ENCODE data around the gene LRRC27.
"Not testable (repeated sequence)": the region's sequence is repeated elsewhere in the genome, so short reads cannot be mapped to it uniquely, and the experiment has no call there.

The LRRC27 gene

DNA sequence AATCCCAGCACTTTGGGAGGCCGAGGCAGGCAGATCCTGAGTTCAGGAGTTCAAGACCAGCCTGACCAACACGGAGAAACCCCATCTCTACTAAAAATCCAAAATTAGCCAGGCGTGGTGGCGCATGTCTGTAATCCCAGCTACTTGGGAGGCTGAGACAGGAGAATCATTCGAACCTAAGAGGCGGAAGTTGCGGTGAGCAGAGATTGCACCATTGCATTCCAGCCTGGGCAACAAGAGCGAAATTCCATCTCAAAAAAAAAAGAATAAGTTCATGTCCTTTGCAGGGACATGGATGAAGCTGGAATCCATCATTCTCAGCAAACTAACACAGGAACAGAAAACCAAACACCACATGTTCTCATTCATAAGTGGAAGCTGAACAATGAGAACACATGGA, 17.1 kb upstream of the LRRC27 start:
- DNase-seq (ENCODE audit: low read depth, low spot score), result not testable (repeated sequence)

DNA sequence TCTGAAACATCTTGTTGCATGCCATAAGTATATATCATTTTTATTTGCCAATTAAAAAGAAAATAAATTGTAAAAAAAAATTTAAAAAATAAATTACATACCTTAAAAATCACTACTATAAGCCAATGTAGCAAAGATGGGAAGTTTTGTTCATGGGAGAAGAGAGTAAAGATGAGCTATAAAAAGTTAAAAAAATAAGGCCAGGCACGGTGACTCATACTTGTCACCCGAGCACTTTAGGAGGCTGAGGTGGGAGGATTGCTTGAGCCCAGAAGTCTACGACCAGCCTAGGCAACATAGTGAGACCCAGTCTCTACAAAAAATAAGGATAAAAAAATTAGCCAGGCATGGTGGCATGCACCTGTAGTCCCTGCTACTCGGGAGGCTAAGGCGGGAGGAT, 15.9 kb upstream of the LRRC27 start:
- no peak for DNase-seq (ENCODE audit: low read depth, low spot score)

- DNase-seq (ENCODE audit: low read depth, low spot score), result not testable (repeated sequence)
These were observed 14.5 kb upstream of the LRRC27 start for GRCh38 chr10:132317477-132317876.

DNA sequence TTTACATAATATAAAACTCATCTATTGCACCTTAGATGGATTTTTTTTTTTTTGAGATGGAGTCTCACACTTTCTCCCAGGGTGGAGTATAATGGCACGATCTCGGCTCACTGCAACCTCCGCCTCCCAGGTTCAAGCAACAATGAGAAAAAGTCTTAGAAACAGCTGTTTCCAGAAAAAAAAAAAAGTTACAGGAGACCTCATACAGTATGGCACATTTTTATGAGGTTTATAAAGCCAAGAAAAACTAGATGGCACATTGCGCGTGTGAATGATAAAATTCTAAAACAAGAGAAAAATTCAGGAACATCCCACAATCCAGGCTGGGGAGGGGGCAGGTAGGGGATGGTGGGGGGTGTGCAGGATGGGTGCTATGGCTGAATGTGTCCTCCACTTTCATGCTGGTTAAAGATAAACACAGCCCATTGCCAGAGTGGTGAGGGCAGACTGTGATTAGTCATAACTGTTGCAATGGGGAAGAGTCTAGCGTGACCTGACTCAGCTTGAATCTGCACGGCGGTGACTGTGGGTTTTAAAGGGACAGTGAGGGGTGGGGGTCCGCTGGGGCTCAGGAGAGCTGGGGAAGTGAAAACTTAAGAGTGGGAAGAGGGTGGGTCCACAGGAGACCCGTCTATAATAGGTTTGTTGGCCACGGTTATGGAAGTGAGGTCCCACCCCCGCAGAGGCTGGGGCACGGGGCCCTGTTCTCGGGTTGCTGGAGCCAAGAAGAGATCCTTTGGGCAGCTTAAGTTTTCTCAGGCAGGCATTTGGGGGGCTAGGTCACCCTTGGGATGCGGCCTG, 11.9 kb upstream of the LRRC27 start:
- peak; percentile 46 for DNase-seq (ENCODE audit: low read depth, low spot score)

- DNase-seq (ENCODE audit: low read depth, low spot score), result no peak
These were observed 11.1 kb upstream of the LRRC27 start for GRCh38 chr10:132320654-132321469.

GRCh38 chr10:132321726-132322125, 10.3 kb upstream of the LRRC27 start:
- DNase-seq (ENCODE audit: low read depth, low spot score), result no peak

DNA sequence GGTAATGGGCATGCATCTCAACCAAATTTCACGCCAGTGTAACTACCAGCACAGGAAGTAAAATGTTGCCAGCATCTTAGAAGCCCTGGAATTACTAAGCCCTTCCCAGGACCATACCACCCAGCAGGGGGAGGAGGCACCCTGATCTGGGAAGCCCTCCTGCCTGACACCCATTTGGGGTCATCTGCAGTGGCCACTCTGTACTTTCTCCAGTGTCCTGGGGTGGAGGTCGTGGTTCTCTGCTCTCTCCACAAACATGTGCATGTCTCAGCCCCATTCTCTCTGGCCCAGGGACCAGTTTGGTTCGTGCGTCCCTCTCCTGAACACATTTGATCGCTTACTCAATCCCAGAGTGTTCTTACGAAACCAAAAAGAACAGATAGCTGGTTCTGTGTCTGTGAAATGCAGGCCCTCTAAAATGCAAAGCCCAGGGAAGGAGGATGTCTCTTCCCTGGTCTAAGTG, 9.4 kb upstream of the LRRC27 start:
- DNase-seq (ENCODE audit: low read depth, low spot score), result no peak

- DNase-seq (ENCODE audit: low read depth, low spot score), result no peak
These were observed 7.8 kb upstream of the LRRC27 start for GRCh38 chr10:132324186-132324585.

- DNase-seq (ENCODE audit: low read depth, low spot score), result no peak
These were observed 5.6 kb upstream of the LRRC27 start for GRCh38 chr10:132326344-132326889.

- DNase-seq (ENCODE audit: low read depth, low spot score), result no peak
These were observed 5.1 kb upstream of the LRRC27 start for GRCh38 chr10:132326925-132327324.

- DNase-seq (ENCODE audit: low read depth, low spot score), result no peak
These were observed 3.9 kb upstream of the LRRC27 start for GRCh38 chr10:132328106-132328505.

GRCh38 chr10:132328738-132329137, 3.3 kb upstream of the LRRC27 start:
- no peak for DNase-seq (ENCODE audit: low read depth, low spot score)

DNA sequence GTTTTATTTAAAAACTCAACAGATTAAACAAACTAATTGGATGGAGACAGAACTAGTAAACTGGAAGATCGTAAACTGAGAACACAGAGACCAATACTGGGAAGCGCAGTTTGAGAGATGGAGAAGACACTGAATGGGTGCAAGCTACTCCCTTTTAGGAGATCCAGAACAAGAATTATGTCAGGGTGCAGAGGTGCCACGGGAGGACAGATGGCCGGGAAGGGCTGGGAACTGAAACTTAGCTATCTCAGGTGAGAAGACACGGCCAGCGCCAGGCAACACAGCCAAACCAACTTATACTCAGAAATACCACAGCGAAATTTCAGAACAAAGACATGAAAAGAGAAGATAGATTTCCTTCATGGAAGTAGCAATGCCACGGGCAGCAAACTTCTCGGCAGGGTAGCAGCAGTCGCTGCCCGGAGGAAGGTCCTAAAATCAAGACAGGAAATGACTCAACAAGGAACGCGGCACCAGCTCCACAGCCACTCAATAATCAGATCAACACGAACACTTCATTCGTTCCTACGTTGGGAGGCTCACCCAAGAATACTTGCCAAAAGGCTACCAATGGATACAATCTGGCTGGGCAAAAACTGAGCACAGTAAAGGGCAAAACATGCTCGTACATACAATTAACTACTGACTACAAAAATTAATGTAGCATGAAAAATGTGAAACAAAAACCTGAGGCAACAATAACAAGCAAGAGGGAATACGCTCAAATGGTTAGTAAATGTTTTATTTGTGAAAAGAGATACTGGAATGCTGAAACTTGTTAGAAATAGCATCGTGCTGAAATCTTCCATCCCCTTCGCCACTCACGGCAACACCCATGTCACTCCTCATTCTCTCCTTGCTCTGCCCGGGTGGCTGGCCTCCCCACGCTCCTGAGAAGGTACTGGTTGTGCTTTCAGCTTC, 2.2 kb upstream of the LRRC27 start:
- no peak for DNase-seq (ENCODE audit: low read depth, low spot score)

- DNase-seq (ENCODE audit: low read depth, low spot score), result no peak
These were observed 1.5 kb upstream of the LRRC27 start for GRCh38 chr10:132330486-132330833.

DNA sequence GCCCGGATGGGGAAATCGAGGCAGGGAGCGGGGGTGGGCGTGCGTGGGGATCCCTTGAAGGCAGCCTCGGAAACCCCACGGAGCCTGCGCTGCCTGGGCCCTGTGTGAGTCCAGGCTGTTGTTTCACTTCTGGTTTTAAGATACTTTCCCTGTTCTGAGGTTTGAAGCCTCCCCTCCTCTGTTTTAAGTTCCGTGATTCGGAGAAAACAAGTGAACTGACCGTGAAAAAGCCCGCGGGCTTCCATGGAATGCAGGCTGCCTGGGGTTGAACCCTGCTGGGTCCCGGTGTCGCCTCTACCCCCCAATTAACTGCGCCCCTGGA, 401 bp downstream of the LRRC27 start:
- DNase-seq (ENCODE audit: low read depth, low spot score), result no peak

GRCh38 chr10:132333386-132333785, 1.4 kb downstream of the LRRC27 start:
- DNase-seq (ENCODE audit: low read depth, low spot score), result no peak

DNA sequence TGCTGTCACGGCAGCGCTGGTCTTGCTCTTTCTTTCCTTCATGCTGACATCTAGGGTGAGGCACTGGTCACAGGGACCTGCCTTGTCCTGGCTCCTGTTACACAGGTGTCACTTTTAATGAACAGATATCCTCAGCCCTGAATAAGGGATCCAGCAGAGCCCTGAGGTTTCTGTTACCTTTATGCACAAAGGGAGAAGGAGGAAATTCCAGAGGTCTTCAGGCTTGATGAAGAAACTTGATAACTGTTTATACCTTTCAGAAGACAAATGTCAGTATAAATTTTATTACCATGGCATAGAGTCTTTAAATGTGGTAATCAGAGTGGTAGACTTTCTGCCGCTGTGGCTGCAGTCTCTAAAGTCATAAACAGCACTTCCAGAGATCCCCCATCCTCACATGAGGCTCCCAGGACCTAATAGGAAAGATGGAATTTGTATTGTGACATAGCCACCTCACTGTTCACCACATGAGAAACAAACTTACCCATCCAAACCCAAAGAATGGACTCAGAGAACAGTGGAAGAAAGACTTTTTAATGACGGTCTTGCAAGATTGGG, 2.7 kb downstream of the LRRC27 start:
- no peak for DNase-seq (ENCODE audit: low read depth, low spot score)

DNA sequence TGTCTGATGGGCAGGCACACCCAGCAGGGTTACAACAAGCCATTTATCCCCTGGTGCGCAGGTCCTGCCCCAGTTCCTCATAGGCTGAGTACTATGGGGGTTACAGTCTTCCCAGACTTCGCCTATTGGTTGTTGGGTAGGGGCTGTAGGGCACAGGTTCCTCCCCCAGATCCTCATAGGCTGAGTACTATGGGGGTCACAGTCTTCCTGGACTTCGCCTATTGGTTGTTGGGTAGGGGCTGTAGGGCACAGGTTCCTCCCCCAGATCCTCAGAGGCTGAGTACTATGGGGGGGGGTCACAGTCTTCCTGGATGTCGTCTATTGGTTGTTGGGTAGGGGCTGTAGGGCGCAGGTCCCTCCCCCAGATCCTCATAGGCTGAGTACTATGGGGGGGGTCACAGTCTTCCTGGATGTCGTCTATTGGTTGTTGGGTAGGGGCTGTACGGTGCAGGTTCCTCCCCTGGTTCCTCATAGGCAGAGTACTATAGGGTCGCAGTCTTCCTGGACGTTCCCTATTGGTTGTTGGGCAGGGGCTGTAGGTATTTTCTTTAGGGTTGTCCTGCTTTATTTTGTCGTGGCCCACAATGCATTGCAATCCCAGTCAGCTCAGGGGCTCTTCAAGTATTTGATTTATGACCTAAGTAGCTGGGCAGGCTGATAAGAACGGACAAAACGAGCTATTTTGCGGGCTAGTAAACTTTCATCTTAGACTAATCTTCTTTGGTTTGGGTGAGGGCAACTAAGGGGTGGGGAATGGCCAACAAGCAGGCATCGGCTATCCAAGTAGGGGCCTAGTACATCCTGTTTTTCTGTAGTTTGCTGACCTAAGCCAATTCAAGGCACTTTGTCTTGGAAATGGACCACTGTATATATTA, 3.4 kb downstream of the LRRC27 start:
- no peak for DNase-seq (ENCODE audit: low read depth, low spot score)

DNA sequence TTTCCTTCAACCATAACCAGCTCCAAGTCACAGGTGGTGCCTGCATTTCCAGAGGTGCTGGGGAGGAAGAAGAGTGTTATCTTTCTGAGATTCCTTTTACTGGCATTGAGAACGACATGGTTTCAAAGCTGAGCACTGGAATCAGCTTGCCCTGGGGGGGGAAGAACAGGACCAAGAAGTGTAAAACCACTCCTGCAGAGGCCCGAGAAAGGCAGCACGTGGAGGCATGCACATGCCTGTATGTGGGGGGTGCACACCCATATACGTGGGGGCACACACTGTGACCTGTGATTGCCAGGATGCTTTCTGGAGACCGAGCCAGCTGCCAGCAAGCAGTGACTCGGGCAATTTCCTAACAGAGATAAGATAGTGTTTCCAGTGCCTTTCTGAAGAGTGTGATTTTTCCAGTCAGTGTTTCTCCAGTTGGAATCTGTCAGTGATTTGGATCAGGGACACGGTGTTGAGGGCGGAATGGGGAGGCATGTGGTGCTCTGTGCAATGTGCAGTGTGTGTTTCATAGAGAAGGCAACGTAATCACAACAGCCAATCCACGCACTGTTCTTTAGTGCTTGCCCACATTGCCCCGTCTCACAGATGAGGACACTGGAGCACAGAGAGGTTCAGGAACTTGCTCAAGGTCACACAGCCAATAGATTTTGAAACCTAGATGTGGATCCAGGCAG, 4.2 kb downstream of the LRRC27 start:
- no peak for DNase-seq (ENCODE audit: low read depth, low spot score)

DNA sequence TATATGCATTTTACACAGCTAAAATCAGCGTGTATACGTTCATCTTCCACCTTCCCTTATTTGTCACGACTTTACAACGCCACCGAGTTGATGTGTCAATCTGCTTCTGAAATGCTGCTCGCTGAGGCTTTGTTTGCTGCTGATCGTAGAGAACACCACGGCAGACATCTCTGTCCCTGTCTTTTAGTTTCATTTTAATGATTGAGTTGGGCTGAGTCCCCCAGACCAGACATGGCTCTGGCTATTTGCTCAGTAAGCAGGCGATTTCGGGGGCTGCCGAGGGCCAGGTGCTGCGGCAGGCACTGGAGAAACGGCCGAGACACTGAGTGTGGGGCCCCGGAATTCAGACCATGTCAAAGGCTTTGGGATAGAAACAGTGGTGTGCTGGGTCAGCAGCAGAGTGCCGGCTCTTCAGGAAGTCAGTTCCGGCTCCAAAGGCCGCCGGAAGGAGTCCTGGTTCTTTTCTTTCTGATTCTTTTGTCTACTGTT, 5.0 kb downstream of the LRRC27 start:
- DNase-seq (ENCODE audit: low read depth, low spot score), result no peak

All from smooth muscle cell of the brain vasculature (primary cell).